ENCODE data around the gene TUBGCP2.

DNA sequence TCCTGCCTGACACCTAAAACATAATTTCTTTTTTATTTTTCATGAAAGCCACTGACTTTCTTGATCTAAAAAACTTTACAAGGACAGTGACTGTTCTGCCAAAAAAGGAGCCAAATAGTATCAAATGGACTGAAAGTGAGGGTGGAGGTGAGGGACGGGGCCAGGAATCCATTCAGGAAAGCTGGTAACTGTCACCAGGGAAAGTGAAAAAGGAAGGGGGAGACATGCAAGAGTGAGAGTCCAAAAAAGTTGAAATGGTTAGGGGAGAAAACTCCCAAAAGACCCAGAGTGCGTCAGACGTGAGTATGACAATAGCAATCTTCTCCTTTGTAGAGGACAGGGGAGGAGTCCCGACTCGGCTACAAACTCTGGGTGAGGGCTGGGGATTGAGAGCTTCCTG is 35.6 kb upstream of the TUBGCP2 start:
- TF ChIP-seq, protein P1, sequence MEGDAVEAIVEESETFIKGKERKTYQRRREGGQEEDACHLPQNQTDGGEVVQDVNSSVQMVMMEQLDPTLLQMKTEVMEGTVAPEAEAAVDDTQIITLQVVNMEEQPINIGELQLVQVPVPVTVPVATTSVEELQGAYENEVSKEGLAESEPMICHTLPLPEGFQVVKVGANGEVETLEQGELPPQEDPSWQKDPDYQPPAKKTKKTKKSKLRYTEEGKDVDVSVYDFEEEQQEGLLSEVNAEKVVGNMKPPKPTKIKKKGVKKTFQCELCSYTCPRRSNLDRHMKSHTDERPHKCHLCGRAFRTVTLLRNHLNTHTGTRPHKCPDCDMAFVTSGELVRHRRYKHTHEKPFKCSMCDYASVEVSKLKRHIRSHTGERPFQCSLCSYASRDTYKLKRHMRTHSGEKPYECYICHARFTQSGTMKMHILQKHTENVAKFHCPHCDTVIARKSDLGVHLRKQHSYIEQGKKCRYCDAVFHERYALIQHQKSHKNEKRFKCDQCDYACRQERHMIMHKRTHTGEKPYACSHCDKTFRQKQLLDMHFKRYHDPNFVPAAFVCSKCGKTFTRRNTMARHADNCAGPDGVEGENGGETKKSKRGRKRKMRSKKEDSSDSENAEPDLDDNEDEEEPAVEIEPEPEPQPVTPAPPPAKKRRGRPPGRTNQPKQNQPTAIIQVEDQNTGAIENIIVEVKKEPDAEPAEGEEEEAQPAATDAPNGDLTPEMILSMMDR (IDR thresholded peaks at IDR 0.05) = no peak
- TF ChIP-seq POLR2A (IDR thresholded peaks at IDR 0.05) = no peak

Measured in testis (tissue), 2 donors.